ENCODE measurements around the gene LRRC27. TPM values are rescaled to one million over a fixed set of nuclear protein-coding genes. Genes with fewer than 3 reads are reported as not detected.

Gene LRRC27
- total and polyA plus RNA-seq, 2 donors (not counting 1 experiment from before 2014, with no cell fraction given): 23.6 to 25.6 TPM

GRCh38 chr10:132339276-132339675, 7.3 kb downstream of the LRRC27 start:
- peaks cover 28% of the 10 kb centered on the region for H3K4me1 Mint-ChIP-seq
- H3K27ac Mint-ChIP-seq: no peak overlapping the region

GRCh38 chr10:132341017-132341416, 9.0 kb downstream of the LRRC27 start:
- H3K27me3 ChIP-seq (replicated peaks in 1 of 4; ENCODE audit: control extremely low read depth in 1 of 4, control insufficient read depth in 3 of 4, insufficient read depth in 4 of 4, low read length in 3 of 4): no peaks in the 10 kb centered on the region
- ChIA-PET CTCF (interaction anchor here (2.3 kb wide), 1 partner anchor 13 kb away, joined by 7 read pairs; no protein-coding TSS in a partner anchor), POLR2A (no interaction called here)
- no peak for TF ChIP-seq CTCF (IDR thresholded peaks at IDR 0.05)
- no peak for TF ChIP-seq EZH2 (IDR thresholded peaks at IDR 0.05; ENCODE audit: borderline replicate concordance, insufficient read depth, low read depth, low read length, poor library complexity, severe bottlenecking)
- Mint-ChIP-seq H3K27ac (no peak overlapping the region), H3K4me3 (no peak overlapping the region), H3K9me3 (ENCODE audit: insufficient read depth) (no peaks in the 10 kb centered on the region), H3K4me1 (peaks cover 14% of the 10 kb centered on the region), H3K27me3 (no peaks in the 10 kb centered on the region)
- WGBS (ENCODE audit: insufficient coverage): 35% methylated on average over 2 of the region's 6 CpGs
- no peaks in the 10 kb centered on the region for H3K79me2 ChIP-seq (ENCODE audit: control insufficient read depth, insufficient read depth, low read length)
- no peak overlapping the region for H3K4me2 ChIP-seq (replicated peaks; ENCODE audit: low read depth, low read length, poor library complexity, severe bottlenecking)
- no peak overlapping the region for H3K9ac ChIP-seq (ENCODE audit: low read length)
- no peak overlapping the region for H2AFZ ChIP-seq (ENCODE audit: insufficient read depth, low read depth, low read length, poor library complexity, severe bottlenecking)
- H3K4me3 ChIP-seq (ENCODE audit: control extremely low read depth in 1 of 5, extremely low read depth in 1 of 5, insufficient read depth in 1 of 5, low read depth in 2 of 5, low read length in 4 of 5): no peak overlapping the region
- peaks cover 0 to 7% (median 0%) of the 10 kb centered on the region in 3 donors for H3K9me3 ChIP-seq (ENCODE audit: control extremely low read depth in 1 of 3, control insufficient read depth in 2 of 3, insufficient read depth in 1 of 3, low read length in 2 of 3)
- intact Hi-C loops (cut with micrococcal nuclease): no loop called here
- H3K27ac ChIP-seq (ENCODE audit: low read length in 2 of 2): no peak overlapping the region
- H4K20me1 ChIP-seq (ENCODE audit: control insufficient read depth, insufficient read depth, low read length, poor library complexity, severe bottlenecking): no peaks in the 10 kb centered on the region
- ATAC-seq (ENCODE audit: low read depth) (no peak), DNase-seq (no peak)
- peaks cover 6 to 17% of the 10 kb centered on the region in 2 donors for H3K4me1 ChIP-seq (ENCODE audit: control insufficient read depth in 2 of 2, insufficient read depth in 2 of 2, low read length in 2 of 2)
- peaks cover 0 to 10% of the 10 kb centered on the region in 2 experiments for H3K36me3 ChIP-seq (replicated peaks in 1 of 2; ENCODE audit: control extremely low read depth in 1 of 2, control insufficient read depth in 1 of 2, extremely low read depth in 1 of 2, insufficient read depth in 2 of 2, low read length in 1 of 2)

More at GRCh38 chr10:132339276-132339675, 7.3 kb downstream of the LRRC27 start:
- Histone ChIP-seq H3K4me1 (ENCODE audit: control insufficient read depth in 2 of 2, insufficient read depth in 2 of 2, low read length in 2 of 2) (peaks cover 24 to 35% of the 10 kb centered on the region in 2 donors), H2AFZ (ENCODE audit: insufficient read depth, low read depth, low read length, poor library complexity, severe bottlenecking) (no peak overlapping the region), H3K9ac (ENCODE audit: low read length) (no peak overlapping the region), H3K27me3 (replicated peaks in 1 of 4; ENCODE audit: control extremely low read depth in 1 of 4, control insufficient read depth in 3 of 4, insufficient read depth in 4 of 4, low read length in 3 of 4) (no peaks in the 10 kb centered on the region), H3K79me2 (ENCODE audit: control insufficient read depth, insufficient read depth, low read length) (no peaks in the 10 kb centered on the region), H4K20me1 (ENCODE audit: control insufficient read depth, insufficient read depth, low read length, poor library complexity, severe bottlenecking) (no peaks in the 10 kb centered on the region), H3K9me3 (ENCODE audit: control extremely low read depth in 1 of 3, control insufficient read depth in 2 of 3, insufficient read depth in 1 of 3, low read length in 2 of 3) (peaks cover 0 to 12% (median 0%) of the 10 kb centered on the region in 3 donors), H3K4me3 (ENCODE audit: control extremely low read depth in 1 of 5, extremely low read depth in 1 of 5, insufficient read depth in 1 of 5, low read depth in 2 of 5, low read length in 4 of 5) (no peak overlapping the region), H3K36me3 (replicated peaks in 1 of 2; ENCODE audit: control extremely low read depth in 1 of 2, control insufficient read depth in 1 of 2, extremely low read depth in 1 of 2, insufficient read depth in 2 of 2, low read length in 1 of 2) (peaks cover 0 to 3% of the 10 kb centered on the region in 2 experiments), H3K4me2 (replicated peaks; ENCODE audit: low read depth, low read length, poor library complexity, severe bottlenecking) (no peak overlapping the region), H3K27ac (ENCODE audit: low read length in 2 of 2) (no peak overlapping the region)
- ATAC-seq (ENCODE audit: low read depth) (no peak), DNase-seq (no peak)
- intact Hi-C loops (cut with micrococcal nuclease): no loop called here
- H3K27me3 Mint-ChIP-seq: no peaks in the 10 kb centered on the region
- ChIA-PET POLR2A (no interaction called here), CTCF (interaction anchor here (1.2 to 2.3 kb wide), 2 partner anchors 11 to 14 kb away, joined by 3 to 7 read pairs; no protein-coding TSS in a partner anchor)
- 96% methylated on average over 10 of the region's 11 CpGs for WGBS (ENCODE audit: insufficient coverage)
- no peak for TF ChIP-seq CTCF (IDR thresholded peaks at IDR 0.05)
- no peak for TF ChIP-seq EZH2 (IDR thresholded peaks at IDR 0.05; ENCODE audit: borderline replicate concordance, insufficient read depth, low read depth, low read length, poor library complexity, severe bottlenecking)
- H3K4me3 Mint-ChIP-seq: no peak overlapping the region
- H3K9me3 Mint-ChIP-seq (ENCODE audit: insufficient read depth): no peaks in the 10 kb centered on the region
